GM12873 (cell line): Measurements from ENCODE around the gene RAB3GAP2.

Experiments
- CTCF ChIP-seq: IDR thresholded peaks from 2 replicates; pipeline ENCODE4 v1.5.1; 2012; ENCODE audit warnings: low read depth, mild to moderate bottlenecking, moderate library complexity, low read length, control low read depth; ENCODE audit not compliant: insufficient read depth; ENCODE audit errors: missing control alignments

The RAB3GAP2 gene

GRCh38 chr1:220198186-220199005 is 73.9 kb downstream of the RAB3GAP2 start:
- no peak for TF ChIP-seq CTCF

- no peak for TF ChIP-seq CTCF
Observed at GRCh38 chr1:220195701-220196100, 76.6 kb downstream of the RAB3GAP2 start.

DNA sequence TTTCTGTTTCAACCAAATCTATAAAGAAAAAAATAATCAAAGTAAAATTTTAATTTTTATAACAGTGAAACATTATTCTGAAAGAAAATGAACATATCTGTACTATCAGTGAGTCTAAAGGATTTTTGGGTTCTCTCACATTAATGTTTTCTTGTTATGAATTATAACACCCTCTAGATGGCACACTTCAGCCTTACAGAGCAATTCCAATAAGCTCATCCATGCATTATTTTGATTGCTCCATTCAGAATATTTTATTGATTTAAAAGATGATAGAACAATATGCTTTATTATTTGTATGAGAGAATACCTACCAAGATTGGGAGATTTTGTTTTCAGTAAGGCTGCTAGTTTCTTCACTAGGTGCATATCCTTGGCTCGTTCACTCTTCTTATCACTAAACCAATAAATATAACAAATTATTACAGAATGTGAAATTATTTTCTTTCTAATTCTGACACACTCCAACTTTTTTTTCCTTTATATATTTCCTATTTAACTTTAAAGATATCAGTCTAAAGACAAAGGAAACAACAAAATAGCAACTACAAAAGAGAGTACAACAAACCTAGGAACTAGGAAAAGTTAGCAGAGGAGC is 82.4 kb downstream of the RAB3GAP2 start:
- peak; percentile 42 for TF ChIP-seq CTCF

GRCh38 chr1:220188538-220188937 is 83.7 kb downstream of the RAB3GAP2 start:
- TF ChIP-seq CTCF: no peak

GRCh38 chr1:220186752-220187151 is 85.5 kb downstream of the RAB3GAP2 start:
- no peak for TF ChIP-seq CTCF

DNA sequence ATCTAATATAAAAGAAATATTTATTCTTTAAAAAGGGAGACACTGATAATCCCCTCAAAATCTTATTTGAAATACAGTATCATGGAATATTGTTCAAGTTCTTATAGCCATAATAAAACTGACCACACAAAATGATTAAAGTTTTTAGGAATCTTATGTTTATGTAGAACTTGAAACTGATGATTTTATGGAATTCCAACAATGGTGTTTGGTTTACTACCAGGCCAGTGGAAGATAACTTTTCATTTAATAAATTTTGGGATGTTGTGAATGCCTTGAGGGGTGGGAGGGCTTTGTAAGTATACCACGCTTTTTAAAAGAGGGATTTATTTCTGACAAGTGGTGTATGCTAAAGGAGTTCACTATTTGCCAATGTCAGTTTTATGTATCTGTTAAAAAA is 87.7 kb downstream of the RAB3GAP2 start:
- no peak for TF ChIP-seq CTCF

DNA sequence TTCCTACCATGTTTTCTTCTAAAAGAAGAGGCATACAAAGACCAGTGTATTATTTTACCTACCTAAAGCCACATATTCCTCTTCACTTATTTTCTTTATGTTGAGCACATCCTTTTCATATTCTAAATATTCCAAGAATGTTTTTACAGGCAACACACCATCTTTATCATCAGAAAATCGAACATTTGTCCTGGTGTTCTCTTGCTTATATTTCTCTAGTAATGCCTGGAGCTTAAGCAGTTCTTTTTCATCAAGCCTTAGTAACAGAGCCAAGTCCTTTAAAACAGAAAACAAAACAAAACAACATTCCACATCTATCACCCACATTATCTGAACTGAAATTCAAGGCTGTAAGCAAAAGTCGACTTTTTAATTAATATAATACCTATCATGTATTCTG is 89.6 kb downstream of the RAB3GAP2 start:
- no peak for TF ChIP-seq CTCF
